BJ (cell line): ENCODE results near the gene DOCK1. TPM values are rescaled to one million over a fixed set of nuclear protein-coding genes. Genes with fewer than 3 reads are reported as not detected.

Experiments used
- CTCF ChIA-PET: fragments of 350-600 bp; formaldehyde crosslinking; extraction: SDS; loops from one replicate; lab custom pipeline; 2021; ENCODE audit warnings: antibody characterized with exemption, inconsistent platforms; lab: Yijun Ruan, JAX
- POLR2A ChIA-PET: fragments of 300-600 bp; sonication (Branson Sonifier 250); formaldehyde crosslinking; extraction: SDS; loops from one replicate; lab custom pipeline; 2021; ENCODE audit warnings: antibody characterized with exemption; lab: Charles Lee
- DNase-seq: peaks from one replicate; pipeline ENCODE4 v3.0.0-alpha.2; 2011; ENCODE audit warnings: low read depth
- H3K27me3 ChIP-seq: 2 replicates; pipeline ENCODE4 v1.6.0; 2011; ENCODE audit warnings: low read length; ENCODE audit not compliant: control insufficient read depth, insufficient read depth
- H3K36me3 ChIP-seq: 2 replicates; pipeline ENCODE4 v1.5.1; 2011; ENCODE audit warnings: low read length; ENCODE audit not compliant: control insufficient read depth, insufficient read depth
- H3K4me3 ChIP-seq: 2 replicates; pipeline ENCODE4 v1.5.1; 2011; ENCODE audit warnings: low read depth, mild to moderate bottlenecking, control low read depth, low read length
- CTCF ChIP-seq: IDR thresholded peaks from 2 replicates; pipeline ENCODE4 v1.5.1; 2011; ENCODE audit warnings: low read depth, mild to moderate bottlenecking, control low read depth, inconsistent platforms, low read length, moderate library complexity; ENCODE audit not compliant: insufficient read depth
- polyA plus RNA-seq: library from polyadenylated mRNA; depleted of rRNA; stranded (reverse); fragments of >200 nt; gene quantifications from 2 replicates; pipeline ENCODE4 v1.2.3, GENCODE V29; 2011

Gene DOCK1
- polyA plus RNA-seq, 1 experiment = 20.0 TPM

- Histone ChIP-seq H3K4me3 (no peak overlapping the region), H3K36me3 (peaks cover 9% of the 10 kb centered on the region), H3K27me3 (no peaks in the 10 kb centered on the region)
- DNase-seq = no peak
- no peak for TF ChIP-seq CTCF
- POLR2A ChIA-PET = no interaction called here
- CTCF ChIA-PET = interaction anchor here (1.9 kb wide), 1 partner anchor 12 kb away, joined by 5 read pairs; no protein-coding TSS in a partner anchor
Measured at GRCh38 chr10:126929391-126929790, 24.2 kb downstream of the DOCK1 start.

- peaks cover 9% of the 10 kb centered on the region for H3K36me3 ChIP-seq
- H3K27me3 ChIP-seq = no peaks in the 10 kb centered on the region
- no peak overlapping the region for H3K4me3 ChIP-seq
- TF ChIP-seq CTCF = no peak
- ChIA-PET CTCF (no interaction called here), POLR2A (no interaction called here)
- no peak for DNase-seq
Measured at GRCh38 chr10:126930131-126930882, 25.1 kb downstream of the DOCK1 start.

- TF ChIP-seq CTCF = no peak
- CTCF ChIA-PET = no interaction called here
- Histone ChIP-seq H3K27me3 (no peaks in the 10 kb centered on the region), H3K36me3 (peaks cover 9% of the 10 kb centered on the region), H3K4me3 (no peak overlapping the region)
- DNase-seq = no peak
- POLR2A ChIA-PET = no interaction called here
Measured at GRCh38 chr10:126930883-126931503, 25.8 kb downstream of the DOCK1 start.

GRCh38 chr10:126931544-126931943 lies 26.3 kb downstream of the DOCK1 start:
- Histone ChIP-seq H3K27me3 (no peaks in the 10 kb centered on the region), H3K36me3 (peaks cover 9% of the 10 kb centered on the region), H3K4me3 (no peak overlapping the region)
- DNase-seq = no peak
- POLR2A ChIA-PET = no interaction called here
- CTCF ChIA-PET = no interaction called here
- no peak for TF ChIP-seq CTCF

GRCh38 chr10:126932516-126932915 lies 27.3 kb downstream of the DOCK1 start:
- Histone ChIP-seq H3K27me3 (no peaks in the 10 kb centered on the region), H3K4me3 (no peak overlapping the region), H3K36me3 (peaks cover 9% of the 10 kb centered on the region)
- CTCF ChIA-PET = no interaction called here
- DNase-seq = no peak
- POLR2A ChIA-PET = no interaction called here
- TF ChIP-seq CTCF = no peak
